Measurements from ENCODE around the gene PFKFB1. TPM values are rescaled to one million over a fixed set of nuclear protein-coding genes. Genes with fewer than 3 reads are reported as not detected.

PFKFB1 gene
- total RNA-seq, 1 experiment from 2014 or later, result not detected

DNA sequence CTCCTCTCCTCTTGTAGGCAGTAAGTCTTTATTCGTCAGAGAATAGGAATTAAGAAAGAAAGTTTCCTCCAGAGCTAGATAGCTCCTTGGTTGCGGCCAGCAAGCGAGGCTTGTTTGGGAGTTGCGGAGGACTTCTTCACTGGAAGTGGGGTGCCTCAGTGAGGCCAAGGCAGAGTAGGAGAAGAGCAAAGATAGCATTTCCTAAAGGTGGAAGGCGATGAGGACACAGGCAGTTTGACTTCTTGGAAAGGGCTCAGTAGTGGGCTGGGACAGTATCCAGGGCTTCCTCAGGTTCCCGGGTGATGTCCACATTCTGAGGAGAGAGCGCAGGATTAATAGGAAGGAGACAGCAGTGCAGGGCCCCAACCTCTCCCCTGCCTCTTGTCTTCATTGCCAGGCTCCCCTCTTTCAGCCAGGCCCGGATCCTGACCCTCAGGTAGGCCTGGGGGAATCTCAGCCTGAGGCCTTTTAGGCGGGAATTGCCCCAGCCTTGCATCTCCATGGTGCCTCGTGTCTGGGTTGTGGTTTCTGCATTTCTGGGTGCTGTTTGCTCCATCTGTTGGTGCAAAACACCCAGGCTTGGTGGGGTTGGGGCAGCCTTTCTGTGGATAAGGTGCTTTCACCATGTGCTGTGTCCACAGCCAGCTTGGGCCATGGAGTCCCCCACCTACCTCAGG lies 60.7 kb downstream of the PFKFB1 start:
- in situ Hi-C loops (cut with HindIII; ENCODE audit: low pct_unique_long_range_greater_than_20kb, low sequenced_read_pairs), result no loop called here
- DNase-seq (ENCODE audit: low read depth), result no peak

DNA sequence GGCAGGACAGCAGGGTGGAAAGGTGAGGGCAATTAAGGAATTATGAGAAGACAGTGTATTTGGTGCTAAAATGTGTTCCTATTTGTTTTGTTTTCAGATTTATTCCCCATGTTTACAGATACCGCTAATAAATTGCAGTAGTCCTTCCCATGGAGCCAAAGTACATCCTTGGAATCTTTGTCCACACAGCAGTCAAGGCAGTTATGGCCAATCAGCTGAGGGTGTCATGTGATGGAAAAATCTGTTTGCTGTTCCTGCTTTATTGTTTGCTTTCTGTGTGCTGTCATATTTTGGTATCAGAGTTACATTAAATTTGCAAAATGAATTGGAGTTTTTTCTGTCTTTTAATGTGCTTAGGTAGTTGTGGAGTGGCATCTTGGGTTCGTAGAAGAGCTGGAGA lies 62.9 kb downstream of the PFKFB1 start:
- DNase-seq (ENCODE audit: low read depth), result no peak

DNA sequence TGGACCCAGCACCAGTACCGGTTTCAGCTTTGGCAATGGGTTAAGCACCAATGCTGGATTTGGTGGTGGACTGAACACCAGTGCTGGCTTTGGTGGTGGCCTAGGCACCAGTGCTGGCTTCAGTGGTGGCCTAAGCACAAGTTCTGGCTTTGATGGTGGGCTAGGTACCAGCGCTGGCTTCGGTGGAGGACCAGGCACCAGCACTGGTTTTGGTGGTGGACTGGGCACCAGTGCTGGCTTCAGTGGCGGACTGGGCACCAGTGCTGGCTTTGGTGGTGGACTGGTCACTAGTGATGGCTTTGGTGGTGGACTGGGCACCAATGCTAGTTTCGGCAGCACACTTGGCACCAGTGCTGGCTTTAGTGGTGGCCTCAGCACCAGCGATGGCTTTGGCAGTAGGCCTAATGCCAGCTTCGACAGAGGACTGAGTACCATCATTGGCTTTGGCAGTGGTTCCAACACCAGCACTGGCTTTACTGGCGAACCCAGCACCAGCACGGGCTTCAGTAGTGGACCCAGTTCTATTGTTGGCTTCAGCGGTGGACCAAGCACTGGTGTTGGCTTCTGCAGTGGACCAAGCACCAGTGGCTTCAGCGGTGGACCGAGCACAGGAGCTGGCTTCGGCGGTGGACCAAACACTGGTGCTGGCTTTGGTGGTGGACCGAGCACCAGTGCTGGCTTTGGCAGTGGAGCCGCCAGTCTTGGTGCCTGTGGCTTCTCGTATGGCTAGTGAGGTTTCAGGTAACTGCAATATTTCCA lies 63.5 kb downstream of the PFKFB1 start:
- no peak for DNase-seq (ENCODE audit: low read depth)
- in situ Hi-C loops (cut with HindIII; ENCODE audit: low pct_unique_long_range_greater_than_20kb, low sequenced_read_pairs), result no loop called here

More for the DNA sequence above, 62.9 kb downstream of the PFKFB1 start:
- in situ Hi-C loops (cut with HindIII; ENCODE audit: low pct_unique_long_range_greater_than_20kb, low sequenced_read_pairs), result no loop called here

DNA sequence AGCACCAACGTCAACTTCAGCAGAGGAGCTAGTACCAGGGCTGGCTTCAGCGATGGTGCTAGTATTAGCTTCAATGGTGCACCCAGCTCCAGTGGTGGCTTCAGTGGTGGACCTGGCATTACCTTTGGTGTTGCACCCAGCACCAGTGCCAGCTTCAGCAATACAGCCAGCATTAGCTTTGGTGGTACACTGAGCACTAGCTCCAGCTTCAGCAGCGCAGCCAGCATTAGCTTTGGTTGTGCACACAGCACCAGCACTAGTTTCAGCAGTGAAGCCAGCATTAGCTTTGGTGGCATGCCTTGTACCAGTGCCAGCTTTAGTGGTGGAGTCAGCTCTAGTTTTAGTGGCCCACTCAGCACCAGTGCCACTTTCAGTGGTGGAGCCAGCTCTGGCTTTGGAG lies 65.1 kb downstream of the PFKFB1 start:
- DNase-seq (ENCODE audit: low read depth), result no peak
- in situ Hi-C loops (cut with HindIII; ENCODE audit: low pct_unique_long_range_greater_than_20kb, low sequenced_read_pairs), result no loop called here

DNA sequence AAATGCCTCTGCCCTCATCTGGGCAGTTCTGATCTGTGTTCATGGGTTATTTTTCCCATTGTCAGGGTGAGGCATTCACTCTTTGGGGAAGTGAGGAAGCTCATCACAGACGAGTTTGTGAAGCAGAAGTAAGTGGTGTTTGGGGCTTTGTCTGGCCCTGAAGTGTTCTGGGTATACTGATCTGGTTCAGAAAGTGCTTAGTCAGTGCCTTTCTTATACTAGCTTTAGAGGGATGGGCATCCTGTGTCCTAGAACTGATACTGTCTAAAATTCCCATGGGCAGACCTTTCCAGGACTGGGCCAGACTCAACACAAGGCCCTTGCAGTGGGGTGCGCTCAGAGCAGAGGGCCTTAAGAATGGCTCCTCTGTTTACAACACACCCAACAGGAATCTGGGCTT lies 67.0 kb downstream of the PFKFB1 start:
- in situ Hi-C loops (cut with HindIII; ENCODE audit: low pct_unique_long_range_greater_than_20kb, low sequenced_read_pairs), result no loop called here
- DNase-seq (ENCODE audit: low read depth), result no peak

DNA sequence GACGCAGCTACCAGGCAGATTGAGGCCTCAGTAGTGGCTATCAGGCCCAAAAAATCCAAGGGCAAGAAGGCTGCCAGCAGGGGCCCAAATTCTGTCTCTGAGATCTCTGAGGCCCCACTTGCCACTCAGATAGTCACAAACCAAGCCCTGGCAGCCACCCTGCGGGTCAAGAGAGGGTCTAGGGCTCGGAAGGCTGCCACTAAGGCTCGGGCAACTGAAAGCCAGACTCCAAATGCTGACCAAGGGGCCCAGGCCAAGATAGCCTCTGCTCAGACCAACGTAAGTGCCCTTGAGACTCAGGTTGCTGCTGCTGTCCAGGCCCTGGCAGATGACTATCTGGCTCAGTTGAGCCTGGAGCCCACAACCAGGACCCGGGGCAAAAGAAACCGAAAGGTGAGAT lies 70.6 kb downstream of the PFKFB1 start:
- in situ Hi-C loops (cut with HindIII; ENCODE audit: low pct_unique_long_range_greater_than_20kb, low sequenced_read_pairs), result no loop called here
- no peak for DNase-seq (ENCODE audit: low read depth)

DNA sequence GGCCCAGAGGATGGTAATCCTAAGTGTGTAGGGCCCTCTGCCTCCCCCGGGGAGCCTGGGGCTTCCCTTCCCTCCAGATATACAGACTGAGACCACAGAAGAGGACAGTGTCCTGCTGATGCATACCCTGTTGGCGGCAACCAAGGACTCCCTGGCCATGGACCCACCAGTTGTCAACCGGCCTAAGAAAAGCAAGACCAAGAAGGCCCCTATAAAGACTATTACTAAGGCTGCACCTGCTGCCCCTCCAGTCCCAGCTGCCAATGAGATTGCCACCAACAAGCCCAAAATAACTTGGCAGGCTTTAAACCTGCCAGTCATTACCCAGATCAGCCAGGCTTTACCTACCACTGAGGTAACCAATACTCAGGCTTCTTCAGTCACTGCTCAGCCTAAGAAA lies 71.4 kb downstream of the PFKFB1 start:
- no peak for DNase-seq (ENCODE audit: low read depth)
- in situ Hi-C loops (cut with HindIII; ENCODE audit: low pct_unique_long_range_greater_than_20kb, low sequenced_read_pairs), result no loop called here

DNA sequence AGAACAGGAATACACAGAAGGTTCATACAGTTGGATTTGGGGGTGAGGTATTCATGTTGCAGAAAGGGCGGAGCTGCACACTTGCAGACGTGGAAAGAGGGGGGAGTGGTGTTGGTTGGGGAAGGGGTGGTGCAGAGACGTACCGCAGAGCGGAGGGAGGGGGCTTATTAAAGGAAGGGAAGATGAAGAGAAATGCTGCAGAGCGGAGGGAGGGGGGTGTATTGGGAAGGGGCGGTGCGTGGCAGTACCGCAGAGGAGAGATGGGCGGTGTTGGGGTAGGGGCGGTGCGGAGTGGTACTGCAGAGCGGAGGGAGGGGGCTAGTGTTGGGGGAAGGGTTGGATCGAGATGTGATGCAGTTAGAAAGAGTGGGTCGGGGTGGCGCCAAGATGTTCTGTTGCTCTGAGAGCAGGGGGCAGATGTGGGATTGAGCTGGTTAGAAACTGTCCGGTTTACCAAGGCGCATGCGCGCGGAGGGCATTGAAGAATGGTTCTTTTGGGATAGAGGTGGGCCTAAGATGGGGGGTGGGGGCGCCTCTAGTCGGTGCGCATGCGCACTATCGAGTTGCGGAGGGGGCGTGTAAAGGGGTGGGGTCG lies 72.5 kb downstream of the PFKFB1 start:
- peak; percentile 28 for DNase-seq (ENCODE audit: low read depth)
- in situ Hi-C loops (cut with HindIII; ENCODE audit: low pct_unique_long_range_greater_than_20kb, low sequenced_read_pairs), result no loop called here

DNA sequence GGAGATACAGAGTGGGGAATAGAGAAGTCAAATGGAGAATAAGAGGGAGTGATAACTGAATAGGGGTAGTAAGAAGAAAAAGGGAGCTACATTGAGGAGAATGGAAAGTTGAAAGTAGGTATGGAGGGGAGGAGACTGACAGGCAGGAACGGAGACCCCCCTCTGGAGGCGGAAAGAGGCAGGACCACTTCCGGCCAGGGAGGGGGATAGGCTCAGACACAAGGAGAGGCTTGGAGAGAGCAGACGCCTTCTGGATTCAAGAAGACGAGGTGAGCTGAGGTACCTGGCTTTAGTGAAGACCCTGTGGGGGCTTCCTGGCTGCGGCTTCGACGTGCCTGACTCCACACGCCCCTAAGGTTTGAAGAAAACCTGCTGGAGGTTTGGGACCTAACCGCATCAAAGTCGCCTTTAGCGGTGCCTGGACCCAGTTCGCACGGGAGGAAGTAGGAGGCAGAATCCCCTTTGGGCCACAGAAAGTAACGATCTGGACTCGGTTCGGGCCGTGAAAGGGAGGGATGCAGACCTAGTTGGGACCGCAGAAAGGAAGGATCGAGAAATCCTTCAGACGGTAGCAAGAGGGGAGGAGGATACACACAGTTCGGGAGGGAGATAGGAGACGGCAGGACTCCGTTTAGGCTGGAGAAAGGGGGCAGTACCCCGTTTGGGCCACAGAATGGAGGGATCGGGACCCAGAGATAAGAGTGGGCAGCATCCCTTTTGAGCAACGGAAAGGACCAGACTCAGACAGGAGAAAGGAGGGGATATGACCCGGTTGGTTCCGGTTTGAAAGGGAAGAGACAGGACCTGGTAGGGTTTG lies 73.2 kb downstream of the PFKFB1 start, which contains the start of gene TRO:
TRO (plus strand) TSS at position 215 of the 817 bp plus-strand sequence. CDS start 1,423 bp downstream, outside the sequence.
- in situ Hi-C loops (cut with HindIII; ENCODE audit: low pct_unique_long_range_greater_than_20kb, low sequenced_read_pairs), result no loop called here
- DNase-seq (ENCODE audit: low read depth), result no peak

DNA sequence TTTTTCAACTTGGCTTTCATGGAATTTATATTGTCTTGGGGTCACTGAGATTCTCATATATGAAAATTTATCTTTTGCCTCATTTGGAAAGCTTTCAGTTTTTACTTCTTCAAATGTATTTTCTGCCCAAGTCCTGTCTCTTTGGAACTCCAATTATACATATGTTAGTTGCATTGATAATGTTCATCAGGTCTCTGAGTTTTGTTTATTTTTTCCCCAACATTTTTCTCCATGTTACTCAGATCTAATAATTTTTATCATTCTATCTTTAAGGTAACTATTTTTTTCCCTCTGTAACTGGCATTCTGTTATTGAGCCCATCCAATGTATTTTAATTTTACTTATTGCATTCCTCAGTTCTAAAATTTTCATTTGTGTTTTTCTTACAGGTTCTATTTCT lies 84.0 kb downstream of the PFKFB1 start:
- in situ Hi-C loops (cut with HindIII; ENCODE audit: low pct_unique_long_range_greater_than_20kb, low sequenced_read_pairs), result no loop called here

DNA sequence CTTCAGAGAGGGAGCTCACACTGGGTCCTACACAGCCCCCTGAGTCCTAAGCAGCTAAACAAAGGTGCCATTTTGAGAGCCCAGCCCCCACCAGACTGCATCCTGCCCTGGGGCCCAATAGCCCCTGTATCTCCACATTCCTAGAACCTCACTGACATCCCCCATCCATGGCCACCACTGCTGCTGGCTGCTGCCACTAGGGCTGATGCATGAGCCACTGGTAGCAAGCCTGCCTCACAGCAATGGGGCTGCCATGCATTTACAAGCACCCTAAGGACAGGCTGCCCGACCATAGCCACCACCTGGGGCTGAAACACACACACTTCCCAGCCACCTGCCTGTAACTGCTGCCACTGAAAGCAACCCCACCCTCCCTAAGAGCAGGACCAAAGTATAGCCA lies 99.8 kb downstream of the PFKFB1 start:
- in situ Hi-C loops (cut with HindIII; ENCODE audit: low pct_unique_long_range_greater_than_20kb, low sequenced_read_pairs), result no loop called here
- no peak for DNase-seq (ENCODE audit: low read depth)

More for the DNA sequence above, 84.0 kb downstream of the PFKFB1 start:
- DNase-seq (ENCODE audit: low read depth), result no peak

DNA sequence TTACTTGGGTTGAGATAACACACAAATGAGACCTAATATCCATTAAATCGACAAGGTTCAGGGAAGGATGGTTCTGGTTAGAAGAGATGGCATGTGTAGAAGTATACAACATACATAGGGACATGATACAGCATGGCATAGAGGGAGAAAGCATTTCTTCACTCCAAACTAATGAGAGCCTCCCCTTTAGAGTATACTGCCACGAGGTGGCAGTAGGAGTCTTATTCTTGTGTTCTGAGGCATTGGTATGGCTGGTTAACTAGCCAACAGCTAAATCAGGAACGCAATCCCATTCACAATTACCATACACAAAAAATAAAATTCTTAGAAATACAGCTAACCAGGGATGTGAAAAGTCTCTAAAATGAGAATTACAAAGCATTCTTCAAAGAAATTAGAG lies 102.4 kb downstream of the PFKFB1 start:
- in situ Hi-C loops (cut with HindIII; ENCODE audit: low pct_unique_long_range_greater_than_20kb, low sequenced_read_pairs), result no loop called here
- peak; percentile 33 for DNase-seq (ENCODE audit: low read depth)

DNA sequence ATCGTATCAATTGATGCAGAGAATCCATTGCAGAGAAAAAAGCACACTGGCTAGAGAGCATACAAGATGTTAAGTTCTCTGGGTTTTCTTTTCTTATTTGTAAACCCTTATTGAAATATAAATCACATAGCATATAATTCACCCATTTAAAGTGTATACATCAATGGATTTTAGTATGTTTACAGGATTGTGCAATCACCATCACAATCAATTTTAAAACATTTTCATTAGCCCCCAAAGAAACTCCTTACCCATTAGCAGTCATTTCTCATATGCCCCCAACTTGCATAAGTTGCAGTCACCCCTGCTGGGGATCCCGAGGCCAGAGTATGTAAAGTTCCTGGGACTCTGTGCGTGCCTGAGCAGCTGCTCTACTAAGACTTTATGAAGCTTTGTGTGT lies 108.2 kb downstream of the PFKFB1 start:
- in situ Hi-C loops (cut with HindIII; ENCODE audit: low pct_unique_long_range_greater_than_20kb, low sequenced_read_pairs), result no loop called here
- no peak for DNase-seq (ENCODE audit: low read depth)

Other genes with a start within 250 kb of the PFKFB1 start
- not detected in 2 replicates for gene ITIH6, start 195.9 kb downstream of the PFKFB1 start, total RNA-seq (2014; rRNA removed; shearing (Covaris generic); ENCODE audit: low replicate concordance)
- gene MAGED2, start 186.4 kb downstream of the PFKFB1 start, total RNA-seq (2014; rRNA removed; shearing (Covaris generic); ENCODE audit: low replicate concordance), result 282 and 284 TPM in 2 replicates
- 1.3 and 5.0 TPM in 2 replicates for gene TRO, start 73.4 kb downstream of the PFKFB1 start, total RNA-seq (2014; rRNA removed; shearing (Covaris generic); ENCODE audit: low replicate concordance)
- 5.6 and 8.4 TPM in 2 replicates for gene APEX2, start 6.2 kb upstream of the PFKFB1 start, total RNA-seq (2014; rRNA removed; shearing (Covaris generic); ENCODE audit: low replicate concordance)
- not detected in 2 replicates for gene ALAS2, start 36.8 kb upstream of the PFKFB1 start, total RNA-seq (2014; rRNA removed; shearing (Covaris generic); ENCODE audit: low replicate concordance)
- gene PAGE2B, start 80.8 kb upstream of the PFKFB1 start, total RNA-seq (2014; rRNA removed; shearing (Covaris generic); ENCODE audit: low replicate concordance), result not detected in 2 replicates
- gene PAGE2, start 94.8 kb upstream of the PFKFB1 start, total RNA-seq (2014; rRNA removed; shearing (Covaris generic); ENCODE audit: low replicate concordance), result not detected in 2 replicates
- 6.7 TPM in 1 of 2 replicates, not detected in the other for gene PAGE5, start 226.2 kb upstream of the PFKFB1 start, total RNA-seq (2014; rRNA removed; shearing (Covaris generic); ENCODE audit: low replicate concordance)